A172 (cell line): ENCODE results near the gene CUL1. TPM values are rescaled to one million over a fixed set of nuclear protein-coding genes. Genes with fewer than 3 reads are reported as not detected.

Source experiments
- DNase-seq: peaks from one replicate; pipeline ENCODE4 v3.0.0-alpha.2; 2015; ENCODE audit warnings: low spot score
- total RNA-seq: library from RNA; depleted of rRNA; stranded (reverse); fragments of >200 nt; shearing (Covaris generic); gene quantifications from 2 replicates; pipeline ENCODE4 v1.2.3, GENCODE V29; 2014; rRNA removed

Gene CUL1
- total RNA-seq = 51.1 and 57.4 TPM in 2 replicates

DNA sequence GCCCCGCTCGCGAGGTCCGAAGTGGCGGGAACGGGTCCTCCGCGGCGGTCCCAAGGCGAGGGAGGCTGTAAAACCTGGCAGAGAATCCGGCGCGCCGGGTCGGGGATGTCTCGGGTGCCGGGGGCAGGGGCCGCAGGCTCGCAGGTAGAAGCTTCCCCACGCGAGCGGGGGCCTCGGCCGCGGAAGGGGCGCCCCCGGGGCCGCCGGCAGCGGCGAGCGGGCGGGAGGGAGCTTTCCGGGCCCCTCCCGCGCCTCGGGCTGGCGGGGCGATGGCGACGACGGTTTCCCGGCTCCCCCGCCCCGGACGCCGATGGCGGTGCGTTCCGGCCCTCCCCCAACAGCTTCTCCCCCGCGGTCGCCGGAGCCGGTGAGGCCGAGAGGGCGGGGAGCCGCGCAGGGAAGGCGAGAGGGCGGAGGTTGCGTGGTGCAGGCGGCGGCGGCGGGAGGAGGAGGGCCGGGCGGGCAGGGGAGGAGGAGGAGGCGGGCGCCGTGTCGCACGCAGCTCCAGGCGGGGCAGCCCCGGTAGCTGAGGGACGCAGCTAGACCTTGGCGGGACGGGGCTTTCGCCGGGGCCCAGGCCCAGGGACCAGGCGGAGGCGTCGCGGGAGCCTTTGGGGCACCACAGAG lies at the start of gene CUL1:
Gene CUL1 (plus strand): TSS at position 507 of the 627 bp plus-strand sequence. CDS start 31,220 bp downstream, outside the sequence.
- peak; percentile 37 for DNase-seq

DNA sequence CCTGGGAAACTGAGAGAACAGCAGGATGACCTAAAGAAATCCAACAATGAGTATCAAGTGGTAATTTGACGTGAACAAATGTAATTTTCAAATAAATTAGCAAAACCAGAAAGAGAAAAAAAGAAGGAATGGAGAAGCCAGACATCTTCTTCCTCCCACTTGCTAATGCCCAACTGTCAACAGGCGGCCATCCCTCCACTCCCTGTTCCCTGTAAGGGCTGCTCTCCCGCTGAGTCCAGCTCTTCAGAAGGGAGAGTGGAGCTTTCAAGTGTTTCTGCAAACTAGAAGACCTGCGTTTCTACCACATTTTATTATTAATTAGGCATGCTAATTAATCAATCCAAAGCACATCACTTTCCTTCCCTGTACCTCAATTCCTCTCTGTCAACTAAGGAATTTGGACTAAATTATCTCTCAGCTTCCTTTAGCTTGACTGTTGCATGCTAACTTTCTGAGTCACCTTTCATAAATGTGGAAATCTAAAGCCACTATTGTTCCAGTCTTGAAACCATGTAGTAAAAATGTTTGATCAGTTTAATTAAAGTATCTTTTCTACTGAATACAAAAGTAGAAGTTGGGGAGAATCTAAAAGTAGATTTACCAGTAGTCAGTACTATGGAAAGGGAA lies 48.4 kb upstream of the CUL1 start:
- DNase-seq = peak; percentile 82

DNA sequence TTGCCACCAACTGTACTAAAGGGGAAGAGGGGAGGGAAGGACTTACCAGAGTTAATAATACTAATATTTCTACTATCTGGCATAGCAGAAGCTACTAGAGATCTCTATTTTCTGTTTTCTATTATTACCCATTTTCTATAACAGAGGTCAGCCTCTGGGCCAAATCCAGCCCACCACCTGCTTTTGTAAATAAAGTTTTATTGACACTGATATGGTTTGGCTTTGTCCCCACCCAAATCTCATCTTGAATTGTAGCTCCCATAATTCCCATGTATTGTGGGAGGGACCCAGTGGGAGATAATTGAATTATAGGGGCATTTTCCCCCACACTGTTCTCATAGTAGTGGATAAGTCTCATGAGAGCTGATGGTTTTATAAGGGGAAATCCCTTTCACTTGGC lies 45.9 kb upstream of the CUL1 start:
- no peak for DNase-seq

DNA sequence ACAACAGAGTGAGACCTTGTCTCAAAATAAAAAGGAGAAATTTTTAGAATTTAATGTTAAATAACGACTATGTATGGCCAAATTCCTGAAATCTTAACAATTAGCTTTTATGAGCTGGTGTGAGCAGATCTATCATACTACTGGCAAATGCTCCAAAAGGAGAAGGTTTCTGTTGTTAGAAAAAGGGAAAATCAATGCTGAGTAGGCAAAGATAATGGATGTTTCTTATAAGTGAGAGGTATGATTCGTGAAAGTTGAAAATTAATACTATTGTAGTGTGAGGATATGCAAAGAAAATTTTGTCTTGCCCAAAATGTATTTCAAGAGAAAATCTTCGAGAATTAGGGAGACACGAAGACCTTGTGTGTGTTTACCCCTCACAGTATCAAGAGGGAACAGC lies 40.8 kb upstream of the CUL1 start:
- DNase-seq = no peak

DNA sequence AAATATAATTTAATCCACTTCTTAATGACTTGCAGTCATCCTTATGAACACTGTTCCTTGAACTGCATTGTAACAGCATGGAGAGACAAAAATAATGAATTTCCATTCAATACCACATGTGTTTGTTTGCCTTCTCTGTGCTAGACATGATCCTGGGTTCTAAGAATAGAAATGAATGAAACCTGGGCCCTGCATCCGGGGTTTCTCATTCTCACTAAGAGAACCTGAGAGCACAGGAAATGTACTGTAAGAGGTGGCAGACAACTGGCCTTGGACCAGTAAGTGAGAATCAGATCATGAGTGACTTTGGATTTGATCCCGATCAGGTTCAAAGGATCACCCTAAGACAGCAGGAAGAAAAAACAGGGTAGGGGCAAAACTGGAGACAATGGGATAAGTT lies 37.2 kb upstream of the CUL1 start:
- DNase-seq = no peak

DNA sequence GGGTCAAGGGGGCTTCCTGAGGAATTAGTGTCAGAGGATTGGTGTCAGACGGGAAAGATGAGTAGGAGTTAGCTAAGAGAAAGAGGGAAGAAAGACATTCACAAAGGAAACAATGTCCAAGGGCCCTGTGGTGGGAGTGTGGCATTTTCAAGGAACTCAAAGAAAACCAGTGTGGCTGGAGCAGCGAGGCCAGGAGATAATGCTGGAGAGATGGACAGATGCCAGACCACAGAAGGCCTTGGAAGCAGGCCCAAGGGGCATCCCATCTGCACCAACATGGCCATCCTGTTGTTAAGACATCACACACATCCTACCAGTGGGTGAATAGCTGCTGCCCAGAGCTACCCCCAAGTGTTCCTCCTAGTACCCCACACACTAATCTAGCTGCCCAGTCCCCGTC lies 36.1 kb upstream of the CUL1 start:
- peak; percentile 61 for DNase-seq

DNA sequence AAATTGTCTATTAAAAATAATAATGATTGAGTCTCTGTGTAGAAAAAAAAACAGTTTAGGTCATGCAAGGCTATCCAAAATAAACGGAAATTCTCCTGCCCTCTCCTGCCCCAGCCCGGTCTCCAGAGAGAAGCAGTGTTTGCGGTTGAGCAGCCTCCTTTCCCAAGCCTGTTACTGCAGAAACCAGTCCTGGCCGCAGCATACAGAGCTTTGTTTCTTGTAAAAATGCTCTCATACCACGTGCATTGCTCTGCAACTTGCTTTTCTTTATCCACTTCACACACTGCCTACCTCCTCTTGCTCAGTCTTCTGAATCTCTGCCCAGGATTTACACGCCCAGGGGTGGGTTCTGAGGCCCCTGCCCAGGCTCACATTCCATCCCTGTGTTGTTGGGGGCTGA lies 34.4 kb upstream of the CUL1 start:
- no peak for DNase-seq

DNA sequence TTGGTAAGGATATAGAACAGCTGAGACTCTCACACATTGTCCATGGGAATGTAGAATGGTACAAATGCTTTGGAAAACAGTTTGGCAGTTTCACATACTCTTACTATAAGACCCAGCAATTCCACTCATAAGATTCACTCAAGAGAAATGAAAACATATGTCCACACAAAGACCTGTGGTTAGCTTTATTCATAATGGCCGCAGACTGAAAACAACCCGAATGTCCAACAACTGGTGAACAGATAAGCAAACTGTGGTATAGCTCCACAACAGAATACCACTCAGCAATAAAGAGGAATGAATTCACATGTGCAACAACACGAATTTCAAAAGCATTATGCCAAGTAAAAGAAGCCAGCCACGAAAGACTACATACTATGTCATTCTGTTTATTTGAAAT lies 33.5 kb upstream of the CUL1 start:
- no peak for DNase-seq

DNA sequence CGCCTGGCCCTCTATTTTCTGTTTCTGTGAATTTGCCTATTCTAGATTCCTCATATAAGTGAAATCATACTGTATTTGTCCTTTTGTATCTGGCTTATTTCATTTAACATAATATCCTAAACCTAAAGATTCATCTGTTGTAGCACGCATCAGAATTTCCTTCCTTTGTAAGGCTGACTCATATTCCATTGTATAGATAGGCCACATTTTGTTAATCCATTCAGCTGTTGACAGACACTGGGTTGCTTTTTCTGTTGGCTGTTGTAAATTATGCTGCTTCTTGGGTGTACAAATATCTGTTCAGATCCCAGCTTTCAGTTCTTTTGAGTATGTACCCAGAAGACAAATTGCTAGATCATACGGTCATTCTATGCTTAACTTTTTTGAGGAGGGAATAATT lies 28.8 kb upstream of the CUL1 start:
- no peak for DNase-seq

DNA sequence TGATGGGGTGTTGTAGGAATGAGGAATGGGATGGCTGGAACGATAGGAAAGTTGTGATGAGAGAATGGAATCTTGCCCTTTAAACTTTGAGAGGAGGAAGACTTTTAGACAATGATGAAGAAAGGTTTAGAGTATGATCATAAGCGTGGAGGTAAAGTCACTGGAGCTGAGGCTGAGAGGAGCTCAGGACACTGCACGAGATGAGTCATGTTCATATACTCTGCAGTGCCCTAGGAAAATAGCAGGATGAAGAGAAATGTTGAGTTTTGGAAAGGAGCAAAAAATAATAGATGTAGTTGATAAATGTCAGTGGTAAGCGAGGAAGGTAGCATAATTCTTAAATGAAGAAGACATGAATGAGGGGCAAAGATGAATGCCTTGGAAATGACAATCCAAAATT lies 28.3 kb upstream of the CUL1 start:
- DNase-seq = no peak

DNA sequence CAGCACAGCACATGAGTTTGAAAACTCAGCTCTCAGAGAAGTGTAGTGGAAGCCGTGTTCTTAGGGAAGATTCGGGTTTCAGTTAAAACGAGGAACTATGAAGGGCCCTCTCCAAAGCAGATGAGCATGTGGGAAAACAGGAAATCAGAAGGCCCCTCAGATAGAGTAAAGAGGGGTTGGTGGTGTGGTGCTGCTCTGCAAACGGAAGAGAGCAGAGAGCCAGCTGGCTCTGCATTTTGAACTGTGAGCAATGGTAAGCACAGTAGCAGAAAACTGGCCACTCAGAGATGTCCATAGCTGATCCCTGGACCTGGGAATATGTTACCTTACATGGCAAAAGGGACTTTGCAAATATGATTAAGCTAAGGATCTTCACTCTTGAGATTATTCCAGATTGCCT lies 27.9 kb upstream of the CUL1 start:
- DNase-seq = no peak

DNA sequence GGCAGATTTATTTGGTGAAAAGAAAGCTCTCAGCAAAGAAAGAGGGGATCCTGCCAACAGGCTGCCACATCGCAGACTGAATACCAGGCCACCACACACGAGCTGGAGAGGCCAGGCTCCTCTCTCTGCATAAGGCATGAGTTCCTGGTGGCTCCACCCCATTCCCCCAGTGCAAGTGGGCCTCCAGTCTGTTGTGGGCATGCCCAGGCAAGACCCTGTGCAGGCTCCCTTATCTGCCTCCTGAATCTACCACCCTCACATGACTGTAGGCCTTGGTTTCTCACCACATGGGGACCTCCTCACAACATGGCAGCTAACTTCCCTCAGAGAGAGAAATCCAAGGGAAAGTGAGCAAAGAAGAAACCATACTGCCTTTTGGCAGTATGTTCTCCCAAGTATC lies 26.7 kb upstream of the CUL1 start:
- DNase-seq = no peak

DNA sequence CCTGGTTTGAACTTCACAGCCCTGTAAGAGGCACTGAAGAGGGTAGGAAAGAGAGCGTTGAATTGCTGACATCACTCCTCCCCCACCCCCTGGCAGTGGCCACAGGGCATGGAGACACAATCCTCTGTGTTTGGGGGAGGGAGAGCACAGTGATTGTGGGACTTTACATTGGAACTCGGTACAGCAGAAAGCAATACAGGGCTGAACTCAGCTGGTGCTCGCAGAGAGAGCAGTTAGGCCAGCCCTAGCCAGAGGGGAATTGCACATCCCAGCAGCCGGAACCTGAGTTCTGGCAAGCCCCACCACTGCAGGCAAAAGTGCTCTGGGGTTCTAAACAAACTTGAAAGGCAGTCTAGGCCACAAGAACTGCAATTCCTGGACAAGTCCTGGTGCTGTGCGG lies 24.0 kb upstream of the CUL1 start:
- no peak for DNase-seq

DNA sequence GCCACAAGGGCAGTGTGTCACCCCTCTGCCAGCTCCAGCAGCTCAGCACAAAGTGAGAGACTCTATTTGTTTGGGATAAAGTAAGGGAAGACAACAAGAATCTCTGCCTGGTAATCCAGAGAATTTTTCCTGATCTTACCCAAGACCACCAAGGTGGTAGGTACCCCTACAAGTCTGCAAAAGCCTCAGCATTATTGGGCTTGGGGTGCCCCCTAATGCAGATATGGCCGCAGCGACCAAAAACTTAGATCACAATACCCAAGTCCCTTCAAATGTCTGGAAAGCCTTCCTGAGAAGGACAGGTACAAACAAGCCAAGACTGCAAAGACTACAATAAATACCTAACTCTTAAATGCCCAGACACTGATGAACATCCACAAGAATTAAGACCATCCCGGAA lies 22.4 kb upstream of the CUL1 start:
- no peak for DNase-seq

DNA sequence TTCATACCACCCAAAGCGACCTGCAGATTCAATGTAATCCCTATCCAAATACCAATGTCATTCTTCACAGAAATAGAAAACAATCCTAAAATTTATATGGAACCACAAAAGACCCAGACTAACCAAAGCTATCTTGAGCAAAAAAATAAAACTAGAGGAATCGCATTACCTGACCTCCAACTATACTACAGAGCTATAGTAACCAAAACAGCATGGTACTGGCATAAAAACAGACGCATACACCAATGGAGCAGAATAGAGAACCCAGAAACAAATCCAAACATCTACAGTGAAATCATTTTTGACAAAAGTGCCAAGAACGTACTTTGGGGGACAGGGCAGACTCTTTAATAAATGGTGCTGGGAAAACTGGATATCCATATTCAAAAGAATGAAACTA lies 16.9 kb upstream of the CUL1 start:
- no peak for DNase-seq

DNA sequence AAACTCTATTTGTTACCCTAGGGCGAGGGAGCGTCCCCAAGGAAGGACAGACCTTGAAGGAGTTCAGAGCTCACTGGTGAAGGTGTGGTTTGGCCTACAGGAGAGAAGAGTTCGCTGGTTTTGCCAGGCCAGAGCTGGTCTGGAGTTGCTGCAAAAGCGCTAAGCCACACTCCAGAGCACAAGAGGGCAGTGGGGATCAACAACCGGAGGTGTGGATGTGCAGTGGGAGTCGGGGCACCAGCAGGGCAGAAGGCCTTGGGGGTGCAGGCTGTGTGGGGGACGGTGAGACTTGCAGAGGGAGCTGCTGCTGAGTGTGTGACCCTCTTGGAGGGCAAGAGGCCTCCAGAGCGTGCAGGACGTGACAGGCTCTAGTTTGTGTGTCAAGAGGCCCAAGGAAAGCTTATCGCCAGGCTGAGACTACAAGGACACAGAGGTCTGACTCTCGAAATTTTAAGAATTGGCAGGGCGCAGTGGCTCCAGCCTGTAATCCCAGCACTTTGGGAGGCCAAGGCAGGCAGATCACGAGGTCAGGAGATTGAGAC lies 14.3 kb upstream of the CUL1 start:
- no peak for DNase-seq

DNA sequence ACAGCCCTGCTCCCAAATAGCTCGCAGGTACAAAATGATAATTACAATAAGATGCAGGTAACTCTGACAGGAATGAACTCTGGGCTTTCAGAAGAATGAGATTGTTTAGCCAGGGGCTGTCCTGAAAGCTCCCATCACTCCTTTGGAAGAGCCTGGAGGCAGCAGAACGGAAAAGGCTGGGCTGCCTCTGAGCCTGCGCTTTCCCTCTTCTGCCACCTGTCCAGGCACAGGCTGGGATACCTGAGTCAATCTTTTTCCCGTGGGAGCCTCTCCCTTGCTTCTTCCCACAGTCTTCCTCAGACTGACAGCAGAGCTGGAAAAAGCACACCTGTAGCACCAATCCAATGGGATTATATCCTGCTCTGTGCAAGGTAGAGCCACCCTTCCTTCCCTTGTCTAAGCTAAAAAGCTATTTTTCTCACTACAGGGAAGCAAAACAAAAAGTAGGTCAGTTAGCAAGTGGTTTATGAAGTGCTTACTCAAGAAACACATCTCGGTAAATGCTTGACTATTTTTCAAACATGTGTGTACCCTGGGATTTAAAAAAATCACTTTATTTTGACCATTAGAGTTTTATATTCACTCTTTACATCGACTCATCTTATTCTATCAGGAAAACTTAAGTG lies 12.3 kb upstream of the CUL1 start:
- no peak for DNase-seq

DNA sequence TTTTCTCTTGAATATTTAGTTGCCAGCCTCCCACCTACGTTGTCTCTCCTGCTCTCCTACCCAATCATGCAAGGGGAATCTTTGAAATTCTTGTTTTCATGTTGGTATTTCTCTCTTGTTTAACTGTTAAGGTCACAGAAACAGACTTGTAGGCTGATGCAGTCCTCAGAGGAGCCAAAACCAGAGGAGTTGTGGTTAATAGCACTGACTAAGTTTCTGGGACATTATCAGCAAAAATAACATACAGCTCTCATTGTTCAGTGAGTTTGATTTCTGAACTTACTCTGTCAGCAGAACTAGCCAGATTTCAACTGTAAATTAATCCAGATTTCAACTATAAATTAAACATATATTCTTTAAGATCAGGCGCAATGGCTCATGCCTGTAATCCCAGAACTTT lies 11.1 kb upstream of the CUL1 start:
- DNase-seq = no peak

DNA sequence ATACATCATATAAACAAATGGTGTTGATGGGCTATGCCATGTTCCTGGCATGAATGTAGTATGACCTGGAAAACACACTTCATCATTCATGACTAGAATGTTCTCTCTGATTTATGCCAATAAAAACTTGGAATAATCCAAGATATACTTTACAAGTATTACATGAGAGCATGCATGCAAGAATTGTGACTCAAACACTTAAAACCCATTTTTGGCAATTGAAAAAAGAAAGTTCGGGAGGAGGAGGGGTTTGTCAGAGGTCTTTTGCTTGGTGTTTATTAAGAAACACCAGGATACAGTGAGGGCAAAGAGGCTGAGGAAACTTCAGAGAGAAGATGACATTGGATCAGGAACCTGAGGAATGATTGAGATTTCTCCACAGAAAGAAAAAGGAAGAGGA lies 10.2 kb upstream of the CUL1 start:
- no peak for DNase-seq

DNA sequence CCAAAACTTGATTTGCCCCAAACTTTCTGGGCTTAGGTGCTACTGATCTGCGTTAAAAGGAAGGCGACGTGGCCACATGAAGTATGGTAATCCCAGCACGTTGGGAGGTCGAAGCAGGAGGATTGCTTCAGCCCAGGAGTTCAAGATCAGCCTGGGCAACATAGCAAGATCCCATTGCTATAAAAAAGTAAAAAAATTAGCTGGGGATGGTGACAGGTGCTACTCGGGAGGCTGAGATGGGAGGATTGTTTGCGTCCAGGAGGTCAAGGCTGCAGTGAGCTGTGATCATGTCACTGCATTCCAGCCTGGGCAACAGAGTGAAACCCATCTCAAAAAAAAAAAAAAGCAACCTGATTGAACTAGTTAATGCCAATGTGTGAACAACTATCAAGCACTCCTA lies 5.1 kb upstream of the CUL1 start:
- no peak for DNase-seq

DNA sequence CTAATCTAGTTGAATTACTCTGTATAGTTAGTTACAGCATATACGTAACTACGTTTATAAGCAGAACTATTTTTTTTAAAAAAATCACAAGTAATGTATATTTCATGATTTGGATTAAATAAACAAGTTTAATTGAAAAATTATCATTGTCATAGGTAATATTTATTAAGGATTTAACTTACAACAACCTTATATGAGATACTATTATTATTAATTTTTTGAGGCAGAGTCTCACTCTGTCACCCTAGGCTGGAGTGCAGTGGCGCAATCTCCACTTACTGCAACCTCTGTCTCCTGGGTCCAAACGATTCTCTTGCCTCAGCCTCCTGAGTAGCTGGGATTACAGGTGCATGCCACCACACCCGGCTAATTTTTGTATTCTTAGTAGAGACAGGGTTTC lies 4.1 kb upstream of the CUL1 start:
- DNase-seq = no peak

DNA sequence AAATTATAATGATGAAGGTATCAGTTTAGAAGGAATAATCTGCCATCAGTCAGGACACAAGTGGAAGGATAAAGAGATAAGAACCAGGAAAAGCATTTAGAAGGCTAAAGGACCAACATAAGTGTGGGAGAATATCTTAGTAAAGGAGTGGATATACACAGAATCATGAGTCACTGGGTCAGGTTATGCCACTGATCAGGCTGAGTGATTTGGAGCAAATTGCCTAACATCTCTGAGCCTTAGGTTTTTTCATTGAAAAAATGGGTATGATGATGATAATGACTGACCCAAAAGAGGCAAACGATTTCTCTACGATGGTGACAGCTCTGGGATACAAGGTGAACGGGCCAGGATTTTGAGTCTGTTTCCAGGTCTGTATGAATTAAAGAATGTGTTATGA lies 2.8 kb upstream of the CUL1 start:
- no peak for DNase-seq

DNA sequence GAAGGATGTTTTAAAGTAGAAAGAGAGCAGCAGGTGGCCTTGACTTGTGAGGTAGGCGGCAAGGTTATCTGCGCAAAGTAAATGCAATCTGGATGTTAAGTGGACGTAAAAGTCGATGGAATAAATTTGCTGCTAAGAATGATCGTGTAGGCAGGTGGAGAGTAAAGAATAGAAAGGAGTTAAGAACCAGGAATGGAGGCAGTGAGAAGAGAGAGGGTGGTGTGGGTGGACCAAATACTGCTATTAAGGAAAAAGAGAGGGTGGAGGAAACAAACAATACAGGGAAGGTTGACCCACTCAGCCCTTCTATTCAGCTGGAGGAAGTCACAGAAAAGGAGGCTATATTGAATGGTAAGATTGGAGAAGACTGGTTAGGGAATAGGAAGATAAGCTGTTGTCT lies 1.9 kb upstream of the CUL1 start:
- DNase-seq = no peak
